Endothelial cell of umbilical vein (primary cell): Measurements from ENCODE around the gene GPD2.

ENCODE experiments used
- CTCF ChIP-seq, 2 donors: IDR thresholded peaks; 1 replicate in 1 of 2; 2 replicates in 1 of 2; pipeline ENCODE4 v1.5.1; 2011; ENCODE audit warnings: low read length in 2 of 2, mild to moderate bottlenecking in 2 of 2, moderate library complexity in 2 of 2, control low read depth in 1 of 2, inconsistent platforms in 1 of 2, low read depth in 1 of 2; ENCODE audit not compliant: insufficient read depth in 1 of 2; ENCODE audit errors: extremely low read depth in 1 of 2
- EZH2 ChIP-seq: IDR thresholded peaks from 2 replicates; pipeline ENCODE4 v1.6.1; 2012; ENCODE audit warnings: borderline replicate concordance, low read depth, mild to moderate bottlenecking, moderate library complexity, low read length, inconsistent platforms; ENCODE audit not compliant: severe bottlenecking
- FOS ChIP-seq: IDR thresholded peaks from 2 replicates; pipeline ENCODE4 v1.6.1; 2011; ENCODE audit warnings: mild to moderate bottlenecking, low read length, moderate library complexity, borderline replicate concordance; ENCODE audit not compliant: insufficient read depth

DNA sequence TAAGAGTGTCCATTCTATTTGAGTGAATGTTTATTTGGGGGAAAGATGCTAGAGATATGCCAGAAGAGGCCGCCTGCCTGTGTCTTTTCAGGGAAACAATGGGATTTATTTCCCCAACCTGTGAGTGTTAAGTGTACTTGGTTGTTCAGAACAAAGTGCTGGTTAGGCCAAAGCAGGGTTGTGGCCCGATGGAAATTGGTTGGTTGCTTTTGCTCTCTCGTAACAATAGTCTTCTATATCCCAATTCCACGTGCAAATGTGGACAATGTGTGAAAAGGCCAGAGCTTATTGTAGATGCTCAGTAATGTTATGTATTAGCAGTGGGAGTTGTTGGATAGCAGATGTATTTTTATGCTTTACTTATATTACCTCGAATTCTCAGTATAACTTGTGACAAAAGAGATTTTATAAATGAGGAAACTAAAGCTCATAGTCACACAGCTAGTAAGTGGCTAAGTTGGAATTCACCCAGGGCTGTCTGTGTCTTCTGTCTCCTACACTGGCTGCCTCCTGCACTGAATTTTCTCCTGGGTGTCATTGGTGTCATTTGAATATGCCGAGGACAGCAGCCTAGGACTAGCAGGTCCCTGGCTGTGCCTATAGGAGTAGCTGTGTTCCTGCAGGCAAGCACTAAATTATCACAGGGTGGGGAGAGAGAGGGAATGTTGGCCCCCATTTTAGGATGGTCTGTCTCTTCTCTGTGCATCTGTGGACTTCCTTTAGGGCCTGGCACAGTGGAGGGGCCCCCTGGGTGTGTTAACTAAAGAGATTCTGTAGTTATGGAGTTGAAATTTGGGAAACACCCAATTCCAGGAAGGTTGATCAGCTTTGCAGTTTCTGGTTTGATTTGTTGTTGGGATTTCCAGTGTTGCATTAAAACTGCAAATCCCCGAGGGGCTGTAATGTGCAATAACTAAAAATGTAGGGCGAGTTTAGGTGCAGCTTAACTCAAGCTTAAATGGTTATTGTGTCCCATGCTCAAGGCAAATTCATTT is 21.6 kb downstream of the GPD2 start:
- TF ChIP-seq CTCF (IDR thresholded peaks at IDR 0.05; ENCODE audit: extremely low read depth in 1 of 2, insufficient read depth in 1 of 2, low read depth in 1 of 2, low read length in 2 of 2) (no peak), EZH2 (no peak), FOS (no peak)
